ENCODE results near the gene CSF3R.

Gene CSF3R

GRCh38 chr1:36476945-36477344 lies 5.8 kb downstream of the CSF3R start:
- Histone ChIP-seq H3K27ac (no peak overlapping the region), H3K4me3 (ENCODE audit: low read depth, low read length) (no peak overlapping the region), H3K27me3 (replicated peaks) (no peaks in the 10 kb centered on the region), H3K36me3 (replicated peaks) (no peaks in the 10 kb centered on the region)
- no peak for DNase-seq
- no peak for TF ChIP-seq CTCF (IDR thresholded peaks at IDR 0.05; ENCODE audit: low read depth, low read length, missing control alignments)
- in situ Hi-C loops (cut with HindIII; ENCODE audit: low pct_ligation_motif_present, low sequenced_read_pairs) = no loop called here

- no peak for TF ChIP-seq CTCF (IDR thresholded peaks at IDR 0.05; ENCODE audit: low read depth, low read length, missing control alignments)
- in situ Hi-C loops (cut with HindIII; ENCODE audit: low pct_ligation_motif_present, low sequenced_read_pairs) = no loop called here
- Histone ChIP-seq H3K27ac (no peak overlapping the region), H3K36me3 (replicated peaks) (no peaks in the 10 kb centered on the region), H3K4me3 (ENCODE audit: low read depth, low read length) (no peak overlapping the region), H3K27me3 (replicated peaks) (no peaks in the 10 kb centered on the region)
- DNase-seq = no peak
These were observed 6.7 kb downstream of the CSF3R start for GRCh38 chr1:36475910-36476604.

GRCh38 chr1:36475341-36475740 lies 7.4 kb downstream of the CSF3R start:
- in situ Hi-C loops (cut with HindIII; ENCODE audit: low pct_ligation_motif_present, low sequenced_read_pairs) = no loop called here
- H3K36me3 ChIP-seq (replicated peaks) = no peaks in the 10 kb centered on the region
- no peaks in the 10 kb centered on the region for H3K27me3 ChIP-seq (replicated peaks)

GRCh38 chr1:36472656-36473055 lies 10.1 kb downstream of the CSF3R start:
- Histone ChIP-seq H3K4me3 (ENCODE audit: low read depth, low read length) (no peak overlapping the region), H3K27ac (no peak overlapping the region), H3K36me3 (replicated peaks) (no peaks in the 10 kb centered on the region), H3K27me3 (replicated peaks) (no peaks in the 10 kb centered on the region)
- no peak for TF ChIP-seq CTCF (IDR thresholded peaks at IDR 0.05; ENCODE audit: low read depth, low read length, missing control alignments)
- in situ Hi-C loops (cut with HindIII; ENCODE audit: low pct_ligation_motif_present, low sequenced_read_pairs) = no loop called here
- DNase-seq = no peak

More at GRCh38 chr1:36475341-36475740, 7.4 kb downstream of the CSF3R start:
- Histone ChIP-seq H3K27ac (no peak overlapping the region), H3K4me3 (ENCODE audit: low read depth, low read length) (no peak overlapping the region)
- no peak for DNase-seq
- no peak for TF ChIP-seq CTCF (IDR thresholded peaks at IDR 0.05; ENCODE audit: low read depth, low read length, missing control alignments)

GRCh38 chr1:36471830-36472641 lies 10.7 kb downstream of the CSF3R start:
- in situ Hi-C loops (cut with HindIII; ENCODE audit: low pct_ligation_motif_present, low sequenced_read_pairs) = no loop called here
- no peak for TF ChIP-seq CTCF (IDR thresholded peaks at IDR 0.05; ENCODE audit: low read depth, low read length, missing control alignments)
- Histone ChIP-seq H3K4me3 (ENCODE audit: low read depth, low read length) (no peak overlapping the region), H3K36me3 (replicated peaks) (no peaks in the 10 kb centered on the region), H3K27me3 (replicated peaks) (no peaks in the 10 kb centered on the region), H3K27ac (no peak overlapping the region)
- DNase-seq = no peak
